ENCODE results near the gene RNLS.

DNA sequence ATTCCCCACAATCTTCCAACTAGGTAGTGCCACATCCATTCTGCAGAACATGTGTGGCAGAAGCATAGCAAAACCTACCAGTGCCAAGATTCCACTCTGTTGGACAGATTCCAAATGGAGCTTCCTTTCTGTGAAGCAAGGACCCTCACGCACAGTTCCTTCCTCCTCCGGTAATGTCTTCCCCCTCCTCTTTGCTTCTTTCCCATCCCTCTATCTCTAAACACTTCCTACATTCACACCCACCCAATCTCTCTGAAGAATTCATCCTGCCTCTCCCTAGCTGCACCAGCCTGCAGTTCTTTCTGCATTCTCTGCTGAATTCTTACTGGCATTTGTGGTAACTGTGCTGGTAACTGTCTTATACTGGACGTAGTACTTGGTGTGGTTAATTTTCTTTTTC, 124.9 kb downstream of the RNLS start:
- no peak for TF ChIP-seq CSDC2 (CRISPR knock-in tag; IDR thresholded peaks at IDR 0.05)
- TF ChIP-seq ISL1 (CRISPR knock-in tag; IDR thresholded peaks at IDR 0.05): no peak
- TF ChIP-seq, protein P1, sequence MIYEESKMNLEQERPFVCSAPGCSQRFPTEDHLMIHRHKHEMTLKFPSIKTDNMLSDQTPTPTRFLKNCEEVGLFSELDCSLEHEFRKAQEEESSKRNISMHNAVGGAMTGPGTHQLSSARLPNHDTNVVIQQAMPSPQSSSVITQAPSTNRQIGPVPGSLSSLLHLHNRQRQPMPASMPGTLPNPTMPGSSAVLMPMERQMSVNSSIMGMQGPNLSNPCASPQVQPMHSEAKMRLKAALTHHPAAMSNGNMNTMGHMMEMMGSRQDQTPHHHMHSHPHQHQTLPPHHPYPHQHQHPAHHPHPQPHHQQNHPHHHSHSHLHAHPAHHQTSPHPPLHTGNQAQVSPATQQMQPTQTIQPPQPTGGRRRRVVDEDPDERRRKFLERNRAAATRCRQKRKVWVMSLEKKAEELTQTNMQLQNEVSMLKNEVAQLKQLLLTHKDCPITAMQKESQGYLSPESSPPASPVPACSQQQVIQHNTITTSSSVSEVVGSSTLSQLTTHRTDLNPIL (CRISPR knock-in tag; IDR thresholded peaks at IDR 0.05; ENCODE audit: low read depth): no peak
- no peak for TF ChIP-seq ARNTL (CRISPR knock-in tag; IDR thresholded peaks at IDR 0.05; ENCODE audit: borderline replicate concordance, low read depth)
- no peak for TF ChIP-seq ZC3H10 (CRISPR knock-in tag; IDR thresholded peaks at IDR 0.05)
- TF ChIP-seq, protein P2, sequence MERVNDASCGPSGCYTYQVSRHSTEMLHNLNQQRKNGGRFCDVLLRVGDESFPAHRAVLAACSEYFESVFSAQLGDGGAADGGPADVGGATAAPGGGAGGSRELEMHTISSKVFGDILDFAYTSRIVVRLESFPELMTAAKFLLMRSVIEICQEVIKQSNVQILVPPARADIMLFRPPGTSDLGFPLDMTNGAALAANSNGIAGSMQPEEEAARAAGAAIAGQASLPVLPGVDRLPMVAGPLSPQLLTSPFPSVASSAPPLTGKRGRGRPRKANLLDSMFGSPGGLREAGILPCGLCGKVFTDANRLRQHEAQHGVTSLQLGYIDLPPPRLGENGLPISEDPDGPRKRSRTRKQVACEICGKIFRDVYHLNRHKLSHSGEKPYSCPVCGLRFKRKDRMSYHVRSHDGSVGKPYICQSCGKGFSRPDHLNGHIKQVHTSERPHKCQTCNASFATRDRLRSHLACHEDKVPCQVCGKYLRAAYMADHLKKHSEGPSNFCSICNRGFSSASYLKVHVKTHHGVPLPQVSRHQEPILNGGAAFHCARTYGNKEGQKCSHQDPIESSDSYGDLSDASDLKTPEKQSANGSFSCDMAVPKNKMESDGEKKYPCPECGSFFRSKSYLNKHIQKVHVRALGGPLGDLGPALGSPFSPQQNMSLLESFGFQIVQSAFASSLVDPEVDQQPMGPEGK (CRISPR knock-in tag; IDR thresholded peaks at IDR 0.05; ENCODE audit: borderline replicate concordance): no peak
- TF ChIP-seq ZFP30 (CRISPR knock-in tag; IDR thresholded peaks at IDR 0.05): no peak
- no peak for TF ChIP-seq OSR1 (CRISPR knock-in tag; IDR thresholded peaks at IDR 0.05)
- TF ChIP-seq GLIS3 (CRISPR knock-in tag; IDR thresholded peaks at IDR 0.05): no peak
- no peak for TF ChIP-seq RARB (CRISPR knock-in tag; IDR thresholded peaks at IDR 0.05)
- no peak for TF ChIP-seq ZNF565 (CRISPR knock-in tag; conservative IDR thresholded peaks at IDR 0.05; ENCODE audit: low read depth)
- no peak for TF ChIP-seq SNAI2 (CRISPR knock-in tag; IDR thresholded peaks at IDR 0.05)

Data from SK-N-SH treated with all-trans-retinoic acid at 6 μM for 48 hours (cell line).